Measurements from ENCODE around the gene MAML3.

- TF ChIP-seq CTCF (IDR thresholded peaks at IDR 0.05 in 8 of 11, conservative IDR thresholded peaks at IDR 0.05 in 3 of 11) (no peak), POLR2A (IDR thresholded peaks at IDR 0.05) (no peak)
These were observed 419.6 kb downstream of the MAML3 start for GRCh38 chr4:139734201-139734874.

Measured in spleen (tissue), 7 donors.